SK-N-SH (cell line): Measurements from ENCODE around the gene GNG11.

Experiments
- CTCF ChIP-seq: fragments of 200-600 bp; sonication (generic); IDR thresholded peaks from 2 replicates; pipeline ENCODE4 v1.6.1; 2017; ENCODE audit warnings: antibody characterized with exemption, mild to moderate bottlenecking, moderate library complexity
- MXI1 ChIP-seq: IDR thresholded peaks from 2 replicates; pipeline ENCODE4 v1.6.1; 2012; ENCODE audit warnings: mild to moderate bottlenecking, low read depth, low read length, improper control_type of control experiment
- POLR2AphosphoS5 ChIP-seq: IDR thresholded peaks from 2 replicates; pipeline ENCODE4 v1.6.1; 2012; ENCODE audit warnings: low read depth, low read length
- TF ChIP-seq, protein P1 (sequence below): IDR thresholded peaks from 2 replicates; pipeline ENCODE4 v1.4.0; 2012; ENCODE audit warnings: low read depth, borderline replicate concordance

DNA sequence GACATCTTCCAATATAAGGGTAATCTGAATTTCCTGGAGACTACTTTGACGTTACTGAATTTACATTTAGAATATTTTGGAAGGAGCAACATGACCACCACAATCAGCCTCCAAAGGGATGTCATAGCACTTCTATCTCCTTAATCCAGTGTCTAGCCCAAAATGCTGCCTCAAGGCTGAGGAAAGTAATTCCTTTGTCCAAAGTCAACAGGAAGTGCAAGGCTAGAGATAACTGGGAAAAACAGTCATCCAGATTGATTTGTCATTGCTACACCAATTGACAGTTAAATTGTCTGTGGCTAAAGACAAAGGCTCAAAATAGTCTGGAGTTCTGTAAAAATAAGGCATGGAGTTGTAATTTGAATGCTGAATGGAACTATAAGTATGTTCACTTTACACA is 27.1 kb upstream of the GNG11 start:
- TF ChIP-seq CTCF: no peak
- TF ChIP-seq POLR2AphosphoS5: no peak
- no peak for TF ChIP-seq MXI1
- TF ChIP-seq, protein P1, sequence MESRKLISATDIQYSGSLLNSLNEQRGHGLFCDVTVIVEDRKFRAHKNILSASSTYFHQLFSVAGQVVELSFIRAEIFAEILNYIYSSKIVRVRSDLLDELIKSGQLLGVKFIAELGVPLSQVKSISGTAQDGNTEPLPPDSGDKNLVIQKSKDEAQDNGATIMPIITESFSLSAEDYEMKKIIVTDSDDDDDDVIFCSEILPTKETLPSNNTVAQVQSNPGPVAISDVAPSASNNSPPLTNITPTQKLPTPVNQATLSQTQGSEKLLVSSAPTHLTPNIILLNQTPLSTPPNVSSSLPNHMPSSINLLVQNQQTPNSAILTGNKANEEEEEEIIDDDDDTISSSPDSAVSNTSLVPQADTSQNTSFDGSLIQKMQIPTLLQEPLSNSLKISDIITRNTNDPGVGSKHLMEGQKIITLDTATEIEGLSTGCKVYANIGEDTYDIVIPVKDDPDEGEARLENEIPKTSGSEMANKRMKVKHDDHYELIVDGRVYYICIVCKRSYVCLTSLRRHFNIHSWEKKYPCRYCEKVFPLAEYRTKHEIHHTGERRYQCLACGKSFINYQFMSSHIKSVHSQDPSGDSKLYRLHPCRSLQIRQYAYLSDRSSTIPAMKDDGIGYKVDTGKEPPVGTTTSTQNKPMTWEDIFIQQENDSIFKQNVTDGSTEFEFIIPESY: no peak
